IMR-90 (cell line): ENCODE measurements around the gene QRFP. TPM values are rescaled to one million over a fixed set of nuclear protein-coding genes. Genes with fewer than 3 reads are reported as not detected.
A peak's percentile ranks its signal among the peaks of the same experiment; 100 is the strongest.

ENCODE experiments used
- ATAC-seq: fragments of 200-7000 bp; cut with Tn5 transposase; 2 replicates; pipeline ENCODE4 v1.9.1; 2020; ENCODE audit warnings: low read depth, mild to moderate bottlenecking, moderate library complexity
- BruUV-seq: library from RNA; stranded (reverse); fragments of 400-500 nt; replicated peaks from 2 replicates; lab custom pipeline; 2021; lab: Mats Ljungman, UMichigan
- CTCF ChIA-PET: fragments of 300-600 bp; formaldehyde crosslinking; extraction: SDS; loops from one replicate; lab custom pipeline; 2021; ENCODE audit warnings: antibody characterized with exemption; lab: Yijun Ruan, JAX
- POLR2A ChIA-PET: fragments of 300-600 bp; sonication (Branson Sonifier 250); formaldehyde crosslinking; loops from one replicate; lab custom pipeline; 2022; ENCODE audit warnings: antibody characterized with exemption; ENCODE audit not compliant: unreplicated experiment; lab: Charles Lee
- DNase-seq: peaks from one replicate; pipeline ENCODE4 v3.0.0; 2013
- H2AFZ ChIP-seq: replicated peaks from 2 replicates; pipeline ENCODE3; 2013; ENCODE audit warnings: low read length, mild to moderate bottlenecking; ENCODE audit not compliant: poor library complexity
- H2AK5ac ChIP-seq: 2 replicates; pipeline ENCODE4 v1.6.1; 2013; ENCODE audit warnings: low read depth, low read length, inconsistent platforms
- H2AK9ac ChIP-seq: replicated peaks from 2 replicates; pipeline ENCODE3; 2013; ENCODE audit warnings: mild to moderate bottlenecking, low read depth, low read length, moderate library complexity; ENCODE audit not compliant: poor library complexity
- H2BK120ac ChIP-seq: 2 replicates; pipeline ENCODE4 v1.6.1; 2013; ENCODE audit warnings: low read depth, low read length, inconsistent platforms
- H2BK15ac ChIP-seq: 3 replicates; pipeline ENCODE4 v1.6.1; 2013; ENCODE audit warnings: low read depth, low read length, inconsistent platforms
- H2BK20ac ChIP-seq: 2 replicates; pipeline ENCODE4 v1.6.1; 2013; ENCODE audit warnings: low read depth, mild to moderate bottlenecking, inconsistent platforms, low read length, moderate library complexity
- H2BK5ac ChIP-seq: 2 replicates; pipeline ENCODE4 v1.6.1; 2013; ENCODE audit warnings: mild to moderate bottlenecking, low read depth, low read length, inconsistent platforms; ENCODE audit not compliant: poor library complexity, severe bottlenecking
- H3K14ac ChIP-seq: replicated peaks from 2 replicates; pipeline ENCODE4 v1.6.1; 2013; ENCODE audit warnings: low read depth, low read length, inconsistent platforms
- H3K18ac ChIP-seq: 2 replicates; pipeline ENCODE4 v1.6.1; 2013; ENCODE audit warnings: low read depth, low read length, control low read depth
- H3K23ac ChIP-seq: 2 replicates; pipeline ENCODE4 v1.6.1; 2013; ENCODE audit warnings: low read depth, low read length, inconsistent platforms
- H3K27ac ChIP-seq: 2 replicates; pipeline ENCODE4 v1.5.1; 2013; ENCODE audit warnings: mild to moderate bottlenecking, control low read depth, low read length; ENCODE audit not compliant: insufficient read depth
- H3K27me3 ChIP-seq: 2 replicates; pipeline ENCODE4 v1.6.1; 2013; ENCODE audit warnings: low read length; ENCODE audit not compliant: control insufficient read depth, insufficient read depth
- H3K36me3 ChIP-seq: 2 replicates; pipeline ENCODE4 v1.6.1; 2013; ENCODE audit warnings: low read length, mixed read lengths; ENCODE audit not compliant: control insufficient read depth, insufficient read depth
- H3K4ac ChIP-seq: 2 replicates; pipeline ENCODE4 v1.6.1; 2013; ENCODE audit warnings: low read depth, low read length, inconsistent platforms
- H3K4me1 ChIP-seq: 2 replicates; pipeline ENCODE4 v1.6.1; 2013; ENCODE audit warnings: low read length, mixed read lengths; ENCODE audit not compliant: control insufficient read depth, insufficient read depth
- H3K4me2 ChIP-seq: 2 replicates; pipeline ENCODE4 v1.6.1; 2013; ENCODE audit warnings: low read depth, mild to moderate bottlenecking, control low read depth, low read length, moderate library complexity
- H3K4me3 ChIP-seq: 2 replicates; pipeline ENCODE4 v1.5.1; 2013; ENCODE audit warnings: low read depth, mild to moderate bottlenecking, control low read depth, low read length, moderate library complexity; ENCODE audit not compliant: insufficient read depth
- H3K56ac ChIP-seq: 2 replicates; pipeline ENCODE4 v1.6.1; 2013; ENCODE audit warnings: low read length, inconsistent platforms; ENCODE audit not compliant: insufficient read depth; ENCODE audit errors: extremely low read depth
- H3K79me1 ChIP-seq, 2 experiments: 2 replicates each; pipeline ENCODE4 v1.6.1; 2013; ENCODE audit warnings: low read length in 2 of 2, inconsistent platforms in 1 of 2, low read depth in 1 of 2
- H3K9ac ChIP-seq: 2 replicates; pipeline ENCODE4 v1.6.1; 2013; ENCODE audit warnings: low read depth, low read length, control low read depth
- H3K9me1 ChIP-seq: 2 replicates; pipeline ENCODE4 v1.6.1; 2013; ENCODE audit warnings: low read length, inconsistent platforms; ENCODE audit not compliant: insufficient read depth
- H3K9me3 ChIP-seq: 2 replicates; pipeline ENCODE4 v1.6.1; 2013; ENCODE audit warnings: low read length; ENCODE audit not compliant: control insufficient read depth, insufficient read depth
- H4K20me1 ChIP-seq: 2 replicates; pipeline ENCODE4 v1.6.1; 2013; ENCODE audit warnings: low read length, inconsistent platforms; ENCODE audit not compliant: insufficient read depth
- H4K5ac ChIP-seq: 2 replicates; pipeline ENCODE4 v1.6.1; 2013; ENCODE audit warnings: mild to moderate bottlenecking, low read depth, low read length, control low read depth
- H4K8ac ChIP-seq, 2 experiments: 2 replicates each; pipeline ENCODE4 v1.6.1; 2013; ENCODE audit warnings: low read depth in 2 of 2, low read length in 2 of 2, control low read depth in 1 of 2, inconsistent platforms in 1 of 2
- H4K91ac ChIP-seq: 2 replicates; pipeline ENCODE4 v1.6.1; 2013; ENCODE audit warnings: low read depth, low read length, inconsistent platforms; ENCODE audit not compliant: insufficient read depth
- POLR2A ChIP-seq: IDR thresholded peaks from 2 replicates; pipeline ENCODE4 v1.6.1; 2012; ENCODE audit warnings: mild to moderate bottlenecking, low read depth, low read length
- RAD21 ChIP-seq: IDR thresholded peaks from 2 replicates; pipeline ENCODE4 v1.6.1; 2012; ENCODE audit warnings: low read length, improper control_type of control experiment
- RCOR1 ChIP-seq: IDR thresholded peaks from 2 replicates; pipeline ENCODE4 v1.6.1; 2012; ENCODE audit warnings: mild to moderate bottlenecking, low read length, improper control_type of control experiment; ENCODE audit not compliant: insufficient replicate concordance
- SMC3 ChIP-seq: fragments of 150-350 bp; IDR thresholded peaks from 2 replicates; pipeline ENCODE4 v1.6.1; 2016; ENCODE audit warnings: low read depth, mild to moderate bottlenecking, antibody characterized with exemption, low read length, moderate library complexity
- WGBS, 2 experiments: methylation state at CpG; one replicate each; pipeline versions ENCODE4 v1.1.5 to v1.1.7; 2013; ENCODE audit warnings: missing lambda C conversion rate in 2 of 2; ENCODE audit not compliant: insufficient read length in 1 of 2; ENCODE audit errors: extremely low coverage in 2 of 2; 5-methylcytosine and 5-hydroxymethylcytosine counted together
- dilution Hi-C: fragments of 300-500 bp; cut with HindIII; formaldehyde crosslinking; loops from one replicate; pipeline ENCODE4 v1.14.3; 2018; ENCODE audit warnings: low sequenced_read_pairs; ENCODE audit not compliant: unreplicated experiment
- in situ Hi-C: fragments of 300-500 bp; cut with MboI; formaldehyde crosslinking; loops from 3 replicates; pipeline ENCODE4 v1.14.3; 2019; ENCODE audit warnings: low sequenced_read_pairs, inconsistent platforms, mixed read lengths
- intact Hi-C: fragments of 100-400 bp; cut with micrococcal nuclease; formaldehyde crosslinking; loops from 2 replicates; pipeline ENCODE4 v1.10.0; 2022
- polyA plus RNA-seq, 3 experiments: library from polyadenylated mRNA; depleted of rRNA; stranded (reverse); fragments of >200 nt; gene quantifications; 2 replicates each; pipeline ENCODE4 v1.2.3, GENCODE V29; 2012; ENCODE audit warnings: low replicate concordance in 1 of 3
- total RNA-seq: library from RNA; depleted of rRNA; stranded (reverse); fragments of >200 nt; gene quantifications from 2 replicates; pipeline ENCODE4 v1.2.3, GENCODE V29; 2012

QRFP gene
- total and polyA plus RNA-seq, 2 of the 4 experiments (the other 2 are of a cell fraction): not detected

- intact Hi-C loops: loop anchor here (2.0 to 5.0 kb wide), 4 partner anchors 47 to 237 kb away; no protein-coding TSS in a partner anchor
- no peak overlapping the region for H3K56ac ChIP-seq
- H2AK5ac ChIP-seq: no peak overlapping the region
- H3K18ac ChIP-seq: no peak overlapping the region
- no peak overlapping the region for H4K8ac ChIP-seq
- H2AFZ ChIP-seq: peak overlapping the region; percentile 89
- no peak overlapping the region for H2BK15ac ChIP-seq
- no peaks in the 10 kb centered on the region for H3K36me3 ChIP-seq
- no peak overlapping the region for H2BK5ac ChIP-seq
- TF ChIP-seq POLR2A (no peak), SMC3 (no peak), RAD21 (no peak), RCOR1 (no peak)
- 1% methylated on average over 29 of the region's 75 CpGs; no CpG with 5 or more reads in 1 of the 2 experiments for WGBS, 2 experiments
- peaks cover 16% of the 10 kb centered on the region for H3K4me1 ChIP-seq
- BruUV-seq: no TSS peak
- H4K91ac ChIP-seq: no peak overlapping the region
- H4K5ac ChIP-seq: no peak overlapping the region
- no peak overlapping the region for H2AK9ac ChIP-seq
- peaks cover 36% of the 10 kb centered on the region for H3K27me3 ChIP-seq
- dilution Hi-C loops: no loop called here
- no peak overlapping the region for H3K4ac ChIP-seq
- H2BK20ac ChIP-seq: no peak overlapping the region
- ChIA-PET CTCF (no interaction called here), POLR2A (no interaction called here)
- DNase-seq (peak; percentile 11), ATAC-seq (no peak)
- H3K14ac ChIP-seq: no peak overlapping the region
- H3K9me3 ChIP-seq: no peaks in the 10 kb centered on the region
- H2BK120ac ChIP-seq: no peak overlapping the region
- H3K4me2 ChIP-seq: peak overlapping the region; percentile 75
- 0 out of 4 replicates have a peak, but pooled peaks cover 0 to 3% of the 10 kb centered on the region in 2 experiments for H3K79me1 ChIP-seq
- H3K9ac ChIP-seq: no peak overlapping the region
- H4K20me1 ChIP-seq: peaks cover 6% of the 10 kb centered on the region; the same call in 1 of the 2 replicates
- in situ Hi-C loops: no loop called here
- peaks cover 7% of the 10 kb centered on the region; the same call in 1 of the 2 replicates for H3K9me1 ChIP-seq
- H3K4me3 ChIP-seq: peak overlapping the region; percentile 86
- H3K23ac ChIP-seq: no peak overlapping the region
- no peak overlapping the region for H3K27ac ChIP-seq
Measured at GRCh38 chr9:130939405-130940026, 42.9 kb upstream of the QRFP start.
